Measurements from ENCODE around the gene NEK6. TPM values are rescaled to one million over a fixed set of nuclear protein-coding genes. Genes with fewer than 3 reads are reported as not detected.

NEK6 gene
- total and polyA plus RNA-seq, 2 of the 8 experiments (the other 6 are each of a cell fraction or from before 2014, with no cell fraction given) = 17.7 to 19.7 TPM

DNA sequence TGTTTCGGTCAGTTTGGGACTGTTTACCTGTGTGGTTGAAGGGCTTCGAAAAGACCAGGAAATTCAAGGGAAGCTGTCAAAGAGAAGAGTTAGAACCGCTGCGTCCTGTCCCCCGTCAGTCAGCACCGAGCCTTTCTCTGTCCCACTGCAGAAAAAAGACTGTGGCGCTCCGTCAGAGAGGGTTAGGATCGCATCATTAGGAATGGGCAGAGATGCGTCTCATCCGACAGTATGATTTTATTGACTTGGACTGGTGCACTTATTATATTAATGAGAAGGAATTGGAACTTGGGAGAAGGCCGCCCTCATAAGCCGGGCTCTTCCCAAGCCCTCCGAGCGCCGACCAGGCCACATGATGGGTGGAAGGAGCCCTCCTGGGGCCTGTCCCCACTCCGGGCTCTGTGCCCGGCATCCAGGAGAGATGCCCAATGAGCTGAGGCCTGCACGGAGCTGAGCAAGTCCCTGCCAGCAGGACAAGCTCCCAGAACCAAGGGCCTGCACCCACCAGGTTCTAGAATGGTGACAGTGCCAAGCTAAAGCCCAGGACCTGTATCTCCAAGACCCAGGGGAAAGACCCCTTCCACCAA is 71.5 kb downstream of the NEK6 start (continued):
- no peak for TF ChIP-seq BACH1 (IDR thresholded peaks at IDR 0.05; ENCODE audit: low read length)

Data from H1 (cell line).